ENCODE measurements around the gene IFNL4.

DNA sequence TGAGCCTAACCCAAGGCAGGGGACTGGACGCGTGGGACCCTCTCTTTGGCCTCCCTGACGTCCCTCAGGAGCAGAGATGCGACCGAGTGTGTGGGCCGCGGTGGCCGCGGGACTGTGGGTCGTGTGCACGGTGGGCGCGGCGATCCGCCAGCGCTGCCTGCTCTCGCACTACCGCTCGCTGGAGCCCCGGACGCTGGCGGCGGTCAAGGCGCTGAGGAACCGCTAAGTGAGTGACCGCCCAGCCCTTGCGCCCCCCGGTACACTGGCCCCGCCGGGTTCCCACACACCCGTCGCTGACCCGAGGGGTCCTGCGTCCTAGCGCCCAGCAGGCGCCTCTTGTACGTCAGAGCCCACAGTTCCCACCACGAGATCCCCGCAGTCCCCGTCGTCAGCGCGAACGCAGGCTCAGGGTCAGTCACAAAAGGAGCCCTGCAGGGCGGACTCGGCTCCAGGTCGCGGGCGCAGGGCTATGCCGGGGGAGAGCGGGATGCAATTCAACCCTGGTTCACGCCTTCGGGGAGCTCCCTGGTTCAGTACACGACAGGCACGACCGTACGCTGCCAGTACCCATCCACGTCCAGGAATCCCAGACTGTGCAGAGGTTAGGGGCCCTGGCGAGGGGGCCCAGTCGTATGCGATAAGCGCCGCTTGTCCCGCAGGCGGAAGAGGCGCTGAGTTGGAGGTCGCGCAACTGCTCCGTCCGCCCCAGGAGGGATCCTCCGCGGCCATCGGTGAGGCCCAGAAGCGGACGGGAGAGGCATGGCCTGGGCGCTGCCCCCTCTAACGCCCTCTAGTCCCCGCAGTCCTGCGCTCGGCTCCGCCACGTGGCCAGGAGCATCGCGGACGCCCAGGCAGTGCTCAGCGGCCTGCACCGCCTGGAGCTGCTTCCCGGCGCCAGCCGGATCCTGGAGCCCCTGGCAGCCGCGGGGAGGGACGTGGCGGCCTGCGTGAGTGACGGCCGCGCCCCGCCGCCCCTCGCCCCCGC, 15.9 kb upstream of the IFNL4 start:
- TF ChIP-seq POLR2AphosphoS5 (IDR thresholded peaks at IDR 0.05) = no peak
- TF ChIP-seq, protein P1, sequence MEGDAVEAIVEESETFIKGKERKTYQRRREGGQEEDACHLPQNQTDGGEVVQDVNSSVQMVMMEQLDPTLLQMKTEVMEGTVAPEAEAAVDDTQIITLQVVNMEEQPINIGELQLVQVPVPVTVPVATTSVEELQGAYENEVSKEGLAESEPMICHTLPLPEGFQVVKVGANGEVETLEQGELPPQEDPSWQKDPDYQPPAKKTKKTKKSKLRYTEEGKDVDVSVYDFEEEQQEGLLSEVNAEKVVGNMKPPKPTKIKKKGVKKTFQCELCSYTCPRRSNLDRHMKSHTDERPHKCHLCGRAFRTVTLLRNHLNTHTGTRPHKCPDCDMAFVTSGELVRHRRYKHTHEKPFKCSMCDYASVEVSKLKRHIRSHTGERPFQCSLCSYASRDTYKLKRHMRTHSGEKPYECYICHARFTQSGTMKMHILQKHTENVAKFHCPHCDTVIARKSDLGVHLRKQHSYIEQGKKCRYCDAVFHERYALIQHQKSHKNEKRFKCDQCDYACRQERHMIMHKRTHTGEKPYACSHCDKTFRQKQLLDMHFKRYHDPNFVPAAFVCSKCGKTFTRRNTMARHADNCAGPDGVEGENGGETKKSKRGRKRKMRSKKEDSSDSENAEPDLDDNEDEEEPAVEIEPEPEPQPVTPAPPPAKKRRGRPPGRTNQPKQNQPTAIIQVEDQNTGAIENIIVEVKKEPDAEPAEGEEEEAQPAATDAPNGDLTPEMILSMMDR (IDR thresholded peaks at IDR 0.05) = no peak
